ENCODE data around the gene PCK1. TPM values are rescaled to one million over a fixed set of nuclear protein-coding genes. Genes with fewer than 3 reads are reported as not detected.

PCK1 gene
- total RNA-seq, 1 donor from 2014 or later: not detected

DNA sequence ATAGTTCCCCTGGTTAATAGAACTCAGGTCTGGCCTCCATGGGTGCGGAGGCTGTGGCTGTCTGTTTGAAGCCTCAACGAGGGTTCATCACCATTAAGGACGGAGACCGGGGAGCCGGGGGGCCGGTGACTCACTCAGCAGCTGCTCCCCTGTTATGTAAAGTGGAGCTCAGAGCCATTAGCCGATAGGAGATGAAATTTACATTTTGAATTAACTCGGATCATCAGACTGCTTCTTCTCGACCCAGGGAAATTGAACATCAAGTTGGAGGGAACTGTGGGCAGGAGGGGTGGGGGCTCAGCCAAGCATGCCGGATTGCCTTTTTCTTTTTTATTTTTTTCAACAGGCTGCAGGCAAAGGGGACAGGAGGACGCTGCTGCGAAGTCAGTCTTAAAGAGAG is 12.3 kb downstream of the PCK1 start:
- H3K9me3 ChIP-seq: no peaks in the 10 kb centered on the region
- no peak overlapping the region for H3K27ac ChIP-seq
- intact Hi-C loops (cut with DNase I): no loop called here
- H3K36me3 ChIP-seq: no peaks in the 10 kb centered on the region
- H3K27me3 ChIP-seq (ENCODE audit: low read depth): peaks cover 9% of the 10 kb centered on the region
- DNase-seq (no peak), ATAC-seq (no peak)
- H3K4me3 ChIP-seq: no peak overlapping the region
- H3K4me1 ChIP-seq: no peaks in the 10 kb centered on the region
- TF ChIP-seq, protein P1, sequence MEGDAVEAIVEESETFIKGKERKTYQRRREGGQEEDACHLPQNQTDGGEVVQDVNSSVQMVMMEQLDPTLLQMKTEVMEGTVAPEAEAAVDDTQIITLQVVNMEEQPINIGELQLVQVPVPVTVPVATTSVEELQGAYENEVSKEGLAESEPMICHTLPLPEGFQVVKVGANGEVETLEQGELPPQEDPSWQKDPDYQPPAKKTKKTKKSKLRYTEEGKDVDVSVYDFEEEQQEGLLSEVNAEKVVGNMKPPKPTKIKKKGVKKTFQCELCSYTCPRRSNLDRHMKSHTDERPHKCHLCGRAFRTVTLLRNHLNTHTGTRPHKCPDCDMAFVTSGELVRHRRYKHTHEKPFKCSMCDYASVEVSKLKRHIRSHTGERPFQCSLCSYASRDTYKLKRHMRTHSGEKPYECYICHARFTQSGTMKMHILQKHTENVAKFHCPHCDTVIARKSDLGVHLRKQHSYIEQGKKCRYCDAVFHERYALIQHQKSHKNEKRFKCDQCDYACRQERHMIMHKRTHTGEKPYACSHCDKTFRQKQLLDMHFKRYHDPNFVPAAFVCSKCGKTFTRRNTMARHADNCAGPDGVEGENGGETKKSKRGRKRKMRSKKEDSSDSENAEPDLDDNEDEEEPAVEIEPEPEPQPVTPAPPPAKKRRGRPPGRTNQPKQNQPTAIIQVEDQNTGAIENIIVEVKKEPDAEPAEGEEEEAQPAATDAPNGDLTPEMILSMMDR (IDR thresholded peaks at IDR 0.05): no peak

DNA sequence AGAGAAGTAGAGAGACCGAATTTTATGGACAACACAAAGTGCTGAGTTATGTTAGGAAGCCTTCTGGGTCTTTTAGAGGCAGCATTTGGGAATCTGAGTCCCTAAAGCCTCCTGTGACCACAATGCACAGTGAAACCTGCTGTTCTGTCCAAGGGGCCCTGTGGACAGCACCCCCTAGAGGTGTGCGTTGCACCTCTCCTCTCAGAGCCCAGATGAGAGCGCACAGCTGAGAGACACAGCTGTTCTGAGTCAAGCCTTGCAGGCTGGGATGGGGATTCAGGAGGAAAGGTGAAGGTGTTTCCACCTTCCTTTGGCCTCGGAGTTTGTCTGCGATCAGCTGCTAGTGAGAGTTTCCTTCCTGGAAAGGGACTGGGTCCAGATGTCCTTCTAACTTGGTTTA is 13.0 kb downstream of the PCK1 start:
- DNase-seq (no peak), ATAC-seq (no peak)
- intact Hi-C loops (cut with DNase I): no loop called here
- Histone ChIP-seq H3K4me3 (no peak overlapping the region), H3K4me1 (no peaks in the 10 kb centered on the region), H3K9me3 (no peaks in the 10 kb centered on the region), H3K27me3 (ENCODE audit: low read depth) (peaks cover 16% of the 10 kb centered on the region), H3K36me3 (no peaks in the 10 kb centered on the region), H3K27ac (no peak overlapping the region)
- TF ChIP-seq, protein P1 (IDR thresholded peaks at IDR 0.05): peak; percentile 23

DNA sequence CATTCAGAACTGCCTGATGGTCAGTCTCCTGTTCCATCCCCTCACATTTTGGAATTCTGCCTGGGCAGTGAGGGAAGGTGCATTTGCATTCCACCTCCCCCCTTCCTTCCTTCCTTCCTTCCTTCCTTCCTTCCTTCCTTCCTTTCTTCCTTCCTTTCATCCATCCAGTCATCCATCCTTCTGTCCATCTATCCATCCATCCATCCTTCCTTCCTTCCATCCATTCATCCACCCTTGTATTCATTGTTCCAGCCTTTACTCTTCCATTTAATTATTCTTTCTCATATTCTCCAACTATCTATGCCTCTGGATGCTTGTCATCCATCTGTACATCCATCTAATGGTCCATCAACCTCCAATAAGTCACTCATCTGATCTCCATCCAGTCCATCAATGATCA is 14.0 kb downstream of the PCK1 start:
- Histone ChIP-seq H3K27me3 (ENCODE audit: low read depth) (peaks cover 26% of the 10 kb centered on the region), H3K4me1 (peaks cover 6% of the 10 kb centered on the region), H3K9me3 (no peaks in the 10 kb centered on the region), H3K4me3 (no peak overlapping the region), H3K36me3 (no peaks in the 10 kb centered on the region), H3K27ac (no peak overlapping the region)
- TF ChIP-seq, protein P1 (IDR thresholded peaks at IDR 0.05): no peak
- ATAC-seq (no peak), DNase-seq (no peak)
- intact Hi-C loops (cut with DNase I): no loop called here

DNA sequence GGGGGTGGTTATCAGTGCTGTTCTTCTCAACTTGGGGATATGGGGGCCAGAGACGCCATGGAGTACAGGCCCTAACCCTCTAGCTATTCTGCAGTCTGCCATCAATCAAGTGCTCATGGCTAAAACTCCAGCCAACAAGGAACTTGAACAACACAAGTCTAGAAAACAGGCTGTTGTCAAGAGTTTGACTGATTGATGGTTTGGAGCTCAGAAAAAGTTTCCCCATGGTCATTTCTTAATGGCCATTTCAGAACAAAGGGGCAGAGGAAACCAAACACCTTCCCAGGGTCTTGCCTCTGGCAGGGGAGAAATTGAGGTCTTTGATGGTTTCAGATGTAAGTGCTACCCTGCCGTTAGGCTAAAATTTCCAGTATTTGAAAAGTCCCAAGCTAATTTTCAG is 15.1 kb downstream of the PCK1 start:
- Histone ChIP-seq H3K36me3 (no peaks in the 10 kb centered on the region), H3K9me3 (no peaks in the 10 kb centered on the region), H3K27ac (no peak overlapping the region), H3K4me3 (no peak overlapping the region), H3K27me3 (ENCODE audit: low read depth) (peaks cover 36% of the 10 kb centered on the region), H3K4me1 (peaks cover 17% of the 10 kb centered on the region)
- ATAC-seq: no peak
- TF ChIP-seq, protein P1 (IDR thresholded peaks at IDR 0.05): no peak
- intact Hi-C loops (cut with DNase I): no loop called here
- DNase-seq: no peak

DNA sequence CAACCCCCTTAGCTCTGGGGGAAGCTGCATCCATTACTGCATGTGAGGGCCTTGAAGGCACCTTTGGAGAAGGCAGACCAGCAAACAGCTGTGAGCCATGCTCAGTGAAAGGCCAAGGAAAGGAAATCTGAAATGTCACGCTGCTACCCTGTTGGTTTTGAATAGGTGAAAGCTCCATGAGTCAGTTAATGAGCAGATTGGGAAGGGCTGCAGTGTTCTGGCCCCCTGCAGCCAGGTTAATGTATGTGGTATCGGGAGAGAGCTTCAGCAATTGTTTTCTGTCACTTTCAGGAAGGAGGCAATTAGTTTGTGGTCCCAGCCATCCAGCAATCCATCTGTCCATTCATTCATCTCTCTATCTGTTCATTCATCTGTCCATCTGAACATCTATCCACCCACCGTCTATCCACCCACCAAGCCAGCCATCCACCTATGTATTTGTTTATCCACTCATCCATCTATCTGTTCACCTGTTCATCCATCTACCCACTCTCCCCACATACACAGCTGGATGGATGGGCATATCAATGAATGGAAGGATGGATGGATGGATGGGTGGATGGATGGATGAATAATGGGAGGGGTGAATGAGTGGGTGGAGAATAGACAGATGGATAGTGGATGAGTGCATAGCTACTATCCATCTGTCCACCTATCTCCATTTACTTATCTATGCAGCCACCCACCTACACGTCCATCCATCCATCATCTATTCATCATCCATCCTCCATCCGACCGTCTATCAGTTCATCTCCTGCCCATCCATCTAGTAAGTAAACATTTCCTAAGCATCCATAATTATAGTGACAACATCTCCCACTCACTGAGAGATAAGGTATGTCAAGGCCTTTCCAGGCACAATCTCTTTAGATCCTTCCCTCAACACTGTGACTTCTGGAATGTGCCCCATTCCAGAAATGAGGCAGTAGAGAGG is 16.0 kb downstream of the PCK1 start:
- no peaks in the 10 kb centered on the region for H3K36me3 ChIP-seq
- TF ChIP-seq, protein P1 (IDR thresholded peaks at IDR 0.05): no peak
- DNase-seq: no peak
- H3K4me3 ChIP-seq: no peak overlapping the region
- no peaks in the 10 kb centered on the region for H3K9me3 ChIP-seq
- ATAC-seq: no peak
- peaks cover 39% of the 10 kb centered on the region for H3K27me3 ChIP-seq (ENCODE audit: low read depth)
- peaks cover 25% of the 10 kb centered on the region for H3K4me1 ChIP-seq
- H3K27ac ChIP-seq: no peak overlapping the region
- intact Hi-C loops (cut with DNase I): no loop called here

Measured in lower lobe of right lung (tissue), 2 donors.